Psoas muscle (tissue), 8 donors: ENCODE results near the gene BICC1. TPM values are rescaled to one million over a fixed set of nuclear protein-coding genes. Genes with fewer than 3 reads are reported as not detected.

Experiments
- ATAC-seq, 4 donors: fragments of 200-7000 bp; cut with Tn5 transposase; one replicate each; pipeline ENCODE4 v1.9.1; 2020; ENCODE audit warnings: moderate library complexity in 3 of 4, mild to moderate bottlenecking in 2 of 4
- DNase-seq, 2 donors: peaks; one replicate each; pipeline ENCODE4 v3.0.0-alpha.2; 2020
- H3K27ac ChIP-seq: fragments of 200-600 bp; one replicate; pipeline ENCODE4 v1.8.0; 2022
- H3K27me3 ChIP-seq, 3 donors: fragments of 200-600 bp in 1 of 3; one replicate each; pipeline versions ENCODE4 v1.6.1 to v1.8.0; 2013 to 2022; ENCODE audit warnings: low read length in 2 of 3, mild to moderate bottlenecking in 2 of 3, moderate library complexity in 1 of 3; ENCODE audit not compliant: insufficient read depth in 3 of 3
- H3K36me3 ChIP-seq, 2 donors: fragments of 200-600 bp in 1 of 2; one replicate each; pipeline versions ENCODE4 v1.6.1 to v1.8.0; 2013 to 2022; ENCODE audit warnings: low read depth in 1 of 2, mild to moderate bottlenecking in 1 of 2, moderate library complexity in 1 of 2; ENCODE audit not compliant: insufficient read depth in 1 of 2
- H3K4me1 ChIP-seq: fragments of 200-600 bp; one replicate; pipeline ENCODE4 v1.8.0; 2022
- H3K4me3 ChIP-seq: fragments of 200-600 bp; one replicate; pipeline ENCODE4 v1.8.0; 2022; ENCODE audit warnings: mild to moderate bottlenecking
- H3K9me3 ChIP-seq: fragments of 200-600 bp; one replicate; pipeline ENCODE4 v1.8.0; 2022
- CTCF ChIP-seq: fragments of 200-600 bp; IDR thresholded peaks from one replicate; pipeline ENCODE4 v1.8.0; 2022; ENCODE audit warnings: antibody characterized with exemption
- WGBS, 3 donors: extraction: QIAGEN DNeasy Blood & Tissue Kit; methylation state at CpG; one replicate each; pipeline versions ENCODE4 v1.1.6 to v1.1.7; 2013; 5-methylcytosine and 5-hydroxymethylcytosine counted together
- intact Hi-C, 2 donors: fragments of 100-400 bp; cut with DNase I; formaldehyde crosslinking; loops; one replicate each; pipeline versions ENCODE4 v1.11.0 to v1.14.2; 2022
- polyA plus RNA-seq, 3 donors: library from polyadenylated mRNA; stranded (reverse); fragments of 200-250 nt; gene quantifications; one replicate each; pipeline ENCODE4 v1.2.3, GENCODE V29; 2013
- total RNA-seq, 4 donors: library from RNA; stranded (reverse); fragmentation: NEBNext Ultra II Directional in 2 of 4; extraction: Animal tissue kit (Norgen Biotek cat#: 25700) in 2 of 4; gene quantifications; one replicate each; pipeline versions ENCODE4 v1.2.1 to v1.2.4, GENCODE V29; 2021 to 2023
- donor health status: healthy with polysubstance abuse.
- donor health status: DM: no; HTN: no; CAD: no; lungs with moderate emphysema.
- donor health status: Bipolar disorder and iron deficiency.
- donor health status: healthy.
- donor health status: DM: yes; HTN: yes; CAD: no.
- donor health status: DM: no; HTN: no; CAD: no.
- donor health status: DM: no; HTN: no; CAD: no.
- donor health status: DM: yes; HTN: yes; CAD: no.

BICC1 gene
- total and polyA plus RNA-seq, 7 donors = 4.7 to 13.2 (median 6.9) TPM

- TF ChIP-seq CTCF = no peak
- 61 to 78% (median 68%) methylated on average over 3 of the region's 3 CpGs for whole genome bisulfite sequencing, 3 donors
- no peaks in the 10 kb centered on the region for H3K36me3 ChIP-seq
- DNase-seq (no peak), ATAC-seq (no peak)
- intact Hi-C loops = no loop called here
- no peak overlapping the region for H3K27ac ChIP-seq
- H3K4me1 ChIP-seq = peaks cover 4% of the 10 kb centered on the region
- H3K4me3 ChIP-seq = no peak overlapping the region
- peaks cover 11% of the 10 kb centered on the region for H3K9me3 ChIP-seq
- no peaks in the 10 kb centered on the region for H3K27me3 ChIP-seq
These were observed 155.1 kb downstream of the BICC1 start for GRCh38 chr10:58667658-58668310.

GRCh38 chr10:58672845-58673244, 160.2 kb downstream of the BICC1 start:
- ATAC-seq (peak in 1 of 4 donors; percentile 45), DNase-seq (no peak)
- Histone ChIP-seq H3K27ac (no peak overlapping the region), H3K36me3 (no peaks in the 10 kb centered on the region), H3K4me1 (peaks cover under 1% of the 10 kb centered on the region), H3K4me3 (no peak overlapping the region), H3K9me3 (no peaks in the 10 kb centered on the region), H3K27me3 (no peaks in the 10 kb centered on the region)
- TF ChIP-seq CTCF = no peak
- intact Hi-C loops = no loop called here

GRCh38 chr10:58674251-58674650, 161.6 kb downstream of the BICC1 start:
- DNase-seq (no peak), ATAC-seq (no peak)
- intact Hi-C loops = no loop called here
- WGBS, 3 donors = 82 to 87% (median 85%) methylated on average over 2 of the region's 2 CpGs
- TF ChIP-seq CTCF = no peak
- Histone ChIP-seq H3K4me1 (no peaks in the 10 kb centered on the region), H3K36me3 (no peaks in the 10 kb centered on the region), H3K27ac (no peak overlapping the region), H3K9me3 (no peaks in the 10 kb centered on the region), H3K4me3 (no peak overlapping the region), H3K27me3 (no peaks in the 10 kb centered on the region)

- DNase-seq = no peak
- no peak for TF ChIP-seq CTCF
- 91 to 95% (median 92%) methylated on average over 2 of the region's 2 CpGs for WGBS, 3 donors
- intact Hi-C loops = no loop called here
- no peak overlapping the region for H3K27ac ChIP-seq
- ATAC-seq = no peak
- no peaks in the 10 kb centered on the region for H3K36me3 ChIP-seq
- H3K4me1 ChIP-seq = no peaks in the 10 kb centered on the region
- no peak overlapping the region for H3K4me3 ChIP-seq
- H3K27me3 ChIP-seq = no peaks in the 10 kb centered on the region
- H3K9me3 ChIP-seq = peaks cover 3% of the 10 kb centered on the region
These were observed 162.6 kb downstream of the BICC1 start for GRCh38 chr10:58675321-58675720.

GRCh38 chr10:58691528-58691927, 178.9 kb downstream of the BICC1 start:
- 50 to 57% (median 56%) methylated on average over 2 of the region's 2 CpGs for WGBS, 3 donors
- Histone ChIP-seq H3K27ac (no peak overlapping the region), H3K4me3 (no peak overlapping the region), H3K4me1 (no peaks in the 10 kb centered on the region), H3K9me3 (peaks cover 3% of the 10 kb centered on the region), H3K27me3 (no peaks in the 10 kb centered on the region), H3K36me3 (no peaks in the 10 kb centered on the region)
- ATAC-seq = no peak
- intact Hi-C loops = no loop called here
- DNase-seq = no peak
- TF ChIP-seq CTCF = no peak
